Fibroblast of lung (primary cell): ENCODE measurements around the gene PCSK4. TPM values are rescaled to one million over a fixed set of nuclear protein-coding genes. Genes with fewer than 3 reads are reported as not detected.
A peak's percentile ranks its signal among the peaks of the same experiment; 100 is the strongest.
"Not testable (repeated sequence)": the region's sequence is repeated elsewhere in the genome, so short reads cannot be mapped to it uniquely, and the experiment has no call there.

Experiments used
- DNase-seq, 2 donors: peaks; one replicate each; pipeline versions ENCODE4 v3.0.0 to v3.0.0-alpha.2; 2010; ENCODE audit warnings: low read depth in 2 of 2
- H2AFZ ChIP-seq: 2 replicates; pipeline ENCODE4 v1.5.1; 2012; ENCODE audit warnings: low read length, control low read depth, inconsistent platforms
- H3K27ac ChIP-seq: 2 replicates; pipeline ENCODE4 v1.5.1; 2011; ENCODE audit warnings: low read length, control low read depth; ENCODE audit not compliant: insufficient read depth
- H3K27me3 ChIP-seq: 2 replicates; pipeline ENCODE4 v1.5.1; 2011; ENCODE audit warnings: mild to moderate bottlenecking, low read length; ENCODE audit not compliant: control insufficient read depth, insufficient read depth
- H3K36me3 ChIP-seq: 2 replicates; pipeline ENCODE4 v1.5.1; 2011; ENCODE audit warnings: low read length; ENCODE audit not compliant: control insufficient read depth, insufficient read depth
- H3K4me1 ChIP-seq: 2 replicates; pipeline ENCODE4 v1.5.1; 2011; ENCODE audit warnings: low read length; ENCODE audit not compliant: control insufficient read depth, insufficient read depth; ENCODE audit errors: extremely low read depth
- H3K4me2 ChIP-seq: 2 replicates; pipeline ENCODE4 v1.5.1; 2011; ENCODE audit warnings: low read length, control low read depth; ENCODE audit not compliant: insufficient read depth; ENCODE audit errors: extremely low read depth
- H3K4me3 ChIP-seq, 4 experiments: fragments of 200-600 bp in 1 of 4; sonication (generic) in 1 of 4; replicated peaks in 1 of 4; 2 replicates each; pipeline ENCODE4 v1.5.1; 2011 to 2016; ENCODE audit warnings: low read length in 4 of 4, low read depth in 3 of 4, mild to moderate bottlenecking in 3 of 4, control low read depth in 2 of 4, inconsistent platforms in 1 of 4, mixed read lengths in 1 of 4; ENCODE audit not compliant: insufficient read depth in 1 of 4; ENCODE audit errors: control extremely low read depth in 1 of 4
- H3K79me2 ChIP-seq: 2 replicates; pipeline ENCODE4 v1.5.1; 2012; ENCODE audit warnings: mild to moderate bottlenecking, low read length, inconsistent platforms; ENCODE audit not compliant: control insufficient read depth, insufficient read depth
- H3K9ac ChIP-seq: 2 replicates; pipeline ENCODE4 v1.5.1; 2011; ENCODE audit warnings: mild to moderate bottlenecking, low read length, control low read depth; ENCODE audit not compliant: insufficient read depth
- H3K9me3 ChIP-seq: 2 replicates; pipeline ENCODE4 v1.5.1; 2012; ENCODE audit warnings: low read depth, low read length; ENCODE audit not compliant: control insufficient read depth, insufficient read depth
- H4K20me1 ChIP-seq: 2 replicates; pipeline ENCODE4 v1.5.1; 2011; ENCODE audit warnings: low read length; ENCODE audit not compliant: control insufficient read depth, insufficient read depth; ENCODE audit errors: extremely low read depth
- CTCF ChIP-seq, 2 donors: IDR thresholded peaks in 1 of 2; conservative IDR thresholded peaks in 1 of 2; 1 replicate in 1 of 2; 2 replicates in 1 of 2; pipeline ENCODE4 v1.5.1; 2011 to 2012; ENCODE audit warnings: low read length in 2 of 2, control low read depth in 1 of 2, inconsistent platforms in 1 of 2, low read depth in 1 of 2, mild to moderate bottlenecking in 1 of 2
- EZH2 ChIP-seq: IDR thresholded peaks from 2 replicates; pipeline ENCODE4 v1.5.1; 2012; ENCODE audit warnings: low read length, control low read depth, mild to moderate bottlenecking; ENCODE audit errors: missing control alignments
- polyA plus RNA-seq, 2 donors: library from polyadenylated mRNA; depleted of rRNA in 1 of 2; stranded (reverse) in 1 of 2; unstranded in 1 of 2; fragments of >200 nt; gene quantifications; 2 replicates each; pipeline ENCODE4 v1.2.1, GENCODE V29; 2011 to 2012; ENCODE audit warnings: missing spikeins in 1 of 2
- total RNA-seq: library from RNA; depleted of rRNA; stranded (reverse); fragments of >200 nt; gene quantifications from 2 replicates; pipeline ENCODE4 v1.2.1, GENCODE V29; 2014

PCSK4 gene
- total and polyA plus RNA-seq, 2 donors (not counting 1 experiment from before 2014, with no cell fraction given), result 0.28 to 3.5 TPM

GRCh38 chr19:1481893-1482360, 8.2 kb downstream of the PCSK4 start:
- H3K9ac ChIP-seq, result no peak overlapping the region
- DNase-seq, result no peak
- TF ChIP-seq CTCF (conservative IDR thresholded peaks at IDR 0.05 in 1 of 2, IDR thresholded peaks at IDR 0.05 in 1 of 2; ENCODE audit: low read depth in 1 of 2, low read length in 2 of 2) (no peak), EZH2 (no peak)
- H3K9me3 ChIP-seq, result no peaks in the 10 kb centered on the region
- no peaks in the 10 kb centered on the region for H3K4me1 ChIP-seq
- H3K79me2 ChIP-seq, result peaks cover 9% of the 10 kb centered on the region
- H3K36me3 ChIP-seq, result peaks cover 2% of the 10 kb centered on the region
- H3K4me3 ChIP-seq, result no peak overlapping the region
- H2AFZ ChIP-seq, result no peak overlapping the region
- no peak overlapping the region for H3K4me2 ChIP-seq
- no peaks in the 10 kb centered on the region for H3K27me3 ChIP-seq
- H3K27ac ChIP-seq, result no peak overlapping the region
- H4K20me1 ChIP-seq, result no peaks in the 10 kb centered on the region

- no peak for DNase-seq
- Histone ChIP-seq H2AFZ (no peak overlapping the region), H3K27ac (no peak overlapping the region), H3K9ac (no peak overlapping the region), H3K4me3 (no peak overlapping the region), H3K27me3 (no peaks in the 10 kb centered on the region), H3K79me2 (peaks cover 9% of the 10 kb centered on the region), H3K4me2 (no peak overlapping the region), H3K9me3 (no peaks in the 10 kb centered on the region), H3K36me3 (peaks cover 2% of the 10 kb centered on the region), H4K20me1 (no peaks in the 10 kb centered on the region), H3K4me1 (no peaks in the 10 kb centered on the region)
- TF ChIP-seq CTCF (conservative IDR thresholded peaks at IDR 0.05 in 1 of 2, IDR thresholded peaks at IDR 0.05 in 1 of 2; ENCODE audit: low read depth in 1 of 2, low read length in 2 of 2) (no peak), EZH2 (no peak)
Measured at GRCh38 chr19:1481224-1481892, 8.8 kb downstream of the PCSK4 start.

GRCh38 chr19:1478934-1479707, 11.0 kb downstream of the PCSK4 start, which contains the start of gene C19orf25:
Gene C19orf25 (minus strand): TSS chr19:1479215. CDS start chr19:1478903, 312 bp downstream.
- H3K9me3 ChIP-seq, result no peaks in the 10 kb centered on the region
- H3K4me3 ChIP-seq, result peak within 1 kb of the TSS; percentile 76 to 87 (median 82)
- peak within 1 kb of the TSS; percentile 87 for H3K4me2 ChIP-seq
- TF ChIP-seq EZH2, result no peak
- TF ChIP-seq CTCF (conservative IDR thresholded peaks at IDR 0.05 in 1 of 2, IDR thresholded peaks at IDR 0.05 in 1 of 2; ENCODE audit: low read depth in 1 of 2, low read length in 2 of 2), result no peak
- no peaks in the 10 kb centered on the region for H4K20me1 ChIP-seq
- peaks cover 2% of the 10 kb centered on the region for H3K36me3 ChIP-seq
- no peaks in the 10 kb centered on the region for H3K4me1 ChIP-seq
- H3K79me2 ChIP-seq, result peaks cover 9% of the 10 kb centered on the region
- H3K27me3 ChIP-seq, result no peaks in the 10 kb centered on the region
- peak within 1 kb of the TSS; percentile 99 for H2AFZ ChIP-seq
- peak within 1 kb of the TSS; percentile 68 for H3K27ac ChIP-seq
- peak within 1 kb of the TSS; percentile 76 for H3K9ac ChIP-seq
- peak; percentile 88 to 92 for DNase-seq

- H3K9ac ChIP-seq, H2AFZ ChIP-seq, H3K9me3 ChIP-seq, H3K4me1 ChIP-seq, DNase-seq, H3K27me3 ChIP-seq, H4K20me1 ChIP-seq, H3K79me2 ChIP-seq, H3K4me2 ChIP-seq, H3K36me3 ChIP-seq, H3K27ac ChIP-seq: not testable (repeated sequence)
- H3K4me3 ChIP-seq, result peak overlapping the region in 1 of 4 experiments; percentile 14
Measured at GRCh38 chr19:1477056-1477455, 13.1 kb downstream of the PCSK4 start.
